ACC112 (cell line): Measurements from ENCODE around the gene QKI.

Experiments used
- H2AFZ ChIP-seq: fragments of 200-600 bp; sonication (generic); one replicate; pipeline ENCODE4 v1.6.0; 2017; ENCODE audit warnings: antibody characterized with exemption, low read length; ENCODE audit not compliant: unreplicated experiment
- H3K27ac ChIP-seq: fragments of 200-600 bp; sonication (generic); 2 replicates; pipeline ENCODE4 v1.5.1; 2014; ENCODE audit warnings: low read depth, mild to moderate bottlenecking, antibody characterized with exemption, low read length, moderate library complexity
- H3K27me3 ChIP-seq: fragments of 200-600 bp; sonication (generic); 2 replicates; pipeline ENCODE4 v1.6.1; 2014; ENCODE audit warnings: mild to moderate bottlenecking, antibody characterized with exemption, low read length, moderate library complexity, mixed read lengths; ENCODE audit not compliant: insufficient read depth
- H3K36me3 ChIP-seq: fragments of 200-600 bp; sonication (generic); 2 replicates; pipeline ENCODE4 v1.6.1; 2016; ENCODE audit warnings: mild to moderate bottlenecking, antibody characterized with exemption, low read length, moderate library complexity, mixed read lengths; ENCODE audit not compliant: insufficient read depth
- H3K4me1 ChIP-seq: fragments of 200-600 bp; sonication (generic); one replicate; pipeline ENCODE4 v1.6.1; 2016; ENCODE audit warnings: low read length, mixed read lengths; ENCODE audit not compliant: insufficient read depth, unreplicated experiment, control insufficient read depth
- H3K4me3 ChIP-seq: fragments of 200-600 bp; sonication (generic); 2 replicates; pipeline ENCODE4 v1.5.1; 2014; ENCODE audit warnings: mild to moderate bottlenecking, low read depth, low read length
- H3K79me2 ChIP-seq: fragments of 200-600 bp; sonication (generic); one replicate; pipeline ENCODE4 v1.6.0; 2016; ENCODE audit warnings: low read length; ENCODE audit not compliant: control insufficient read depth, unreplicated experiment, insufficient read depth

QKI gene

DNA sequence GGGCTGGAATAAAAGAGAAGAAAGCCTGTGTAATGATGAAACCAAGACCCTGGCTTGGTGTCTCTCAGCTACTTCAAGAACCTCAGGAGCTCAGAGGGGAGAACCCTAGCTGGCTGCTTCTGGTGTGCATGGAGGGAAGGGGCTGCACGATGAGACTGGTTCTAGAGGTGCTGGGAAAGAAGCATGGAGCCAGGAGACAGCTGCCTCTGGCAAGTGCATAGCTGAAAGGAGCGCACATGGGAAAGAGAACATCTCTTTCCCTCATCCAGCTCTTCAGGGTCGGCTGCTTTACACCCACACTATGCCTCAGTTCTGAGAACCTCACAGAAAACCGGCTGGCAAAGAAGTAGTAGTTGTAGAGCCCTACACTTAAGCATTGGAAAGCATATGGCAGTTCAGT, 139.5 kb downstream of the QKI start:
- Histone ChIP-seq H3K4me3 (no peak overlapping the region), H3K27me3 (no peaks in the 10 kb centered on the region), H3K27ac (no peak overlapping the region), H3K4me1 (no peaks in the 10 kb centered on the region), H3K36me3 (no peaks in the 10 kb centered on the region), H2AFZ (no peak overlapping the region), H3K79me2 (peaks cover 23% of the 10 kb centered on the region)

DNA sequence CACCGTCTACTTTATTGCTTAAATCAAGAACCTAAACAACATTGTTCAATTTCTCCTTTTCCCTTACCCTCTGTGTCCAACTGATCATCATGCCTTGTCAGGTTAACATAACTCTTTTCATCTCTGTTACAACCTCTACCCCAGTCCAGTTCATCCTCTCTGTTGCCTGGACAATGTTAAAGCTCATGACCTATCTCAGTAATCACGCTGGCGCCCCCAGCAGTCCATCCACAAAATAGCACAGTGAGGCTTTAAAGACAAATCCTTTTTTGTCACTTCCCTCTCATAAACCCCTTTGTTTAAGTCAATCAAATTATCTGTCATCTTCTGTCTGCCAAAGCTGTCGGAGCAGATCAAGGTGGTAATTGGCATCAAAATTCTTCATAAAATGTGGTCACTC, 140.1 kb downstream of the QKI start:
- H3K79me2 ChIP-seq: peaks cover 27% of the 10 kb centered on the region
- no peak overlapping the region for H2AFZ ChIP-seq
- H3K36me3 ChIP-seq: peaks cover 1% of the 10 kb centered on the region; the same call in 1 of the 2 replicates
- H3K27me3 ChIP-seq: no peaks in the 10 kb centered on the region
- no peak overlapping the region for H3K4me3 ChIP-seq
- H3K4me1 ChIP-seq: no peaks in the 10 kb centered on the region
- H3K27ac ChIP-seq: no peak overlapping the region

DNA sequence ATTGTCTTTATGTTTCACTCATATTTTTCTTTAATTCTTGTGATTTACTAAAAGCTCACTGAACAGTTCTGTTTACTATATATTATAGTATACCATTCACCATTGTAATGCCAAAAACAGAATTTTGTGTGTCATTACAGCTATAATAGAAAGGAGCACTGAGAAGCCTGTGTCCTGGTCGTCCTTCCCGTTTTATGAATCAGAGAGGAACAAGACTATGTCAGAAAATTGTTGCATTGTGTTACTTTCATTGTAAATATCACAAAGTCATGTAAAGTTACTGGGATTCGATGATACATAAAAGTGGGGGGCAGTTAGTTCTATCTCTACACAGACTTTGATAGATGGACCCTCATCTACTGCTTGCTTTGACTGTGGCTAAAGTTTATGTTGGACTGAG, 145.1 kb downstream of the QKI start:
- H2AFZ ChIP-seq: no peak overlapping the region
- no peak overlapping the region for H3K27ac ChIP-seq
- H3K4me1 ChIP-seq: no peaks in the 10 kb centered on the region
- peaks cover 28% of the 10 kb centered on the region for H3K79me2 ChIP-seq
- no peak overlapping the region for H3K4me3 ChIP-seq
- H3K36me3 ChIP-seq: peaks cover 8% of the 10 kb centered on the region
- H3K27me3 ChIP-seq: no peaks in the 10 kb centered on the region

DNA sequence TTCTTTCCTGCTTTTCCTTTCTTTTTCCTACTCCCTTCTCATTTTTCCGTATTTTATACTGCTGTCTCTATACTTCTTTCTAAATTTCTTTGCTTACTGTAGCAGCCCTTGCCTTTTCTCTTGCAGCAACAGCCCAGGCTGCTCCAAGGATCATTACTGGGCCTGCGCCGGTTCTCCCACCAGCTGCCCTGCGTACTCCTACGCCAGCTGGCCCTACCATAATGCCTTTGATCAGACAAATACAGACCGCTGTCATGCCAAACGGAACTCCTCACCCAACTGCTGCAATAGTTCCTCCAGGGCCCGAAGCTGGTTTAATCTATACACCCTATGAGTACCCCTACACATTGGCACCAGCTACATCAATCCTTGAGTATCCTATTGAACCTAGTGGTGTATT, 148.8 kb downstream of the QKI start:
- no peaks in the 10 kb centered on the region for H3K4me1 ChIP-seq
- no peak overlapping the region for H2AFZ ChIP-seq
- no peak overlapping the region for H3K4me3 ChIP-seq
- H3K36me3 ChIP-seq: peaks cover 17% of the 10 kb centered on the region
- peaks cover 24% of the 10 kb centered on the region for H3K79me2 ChIP-seq
- H3K27ac ChIP-seq: no peak overlapping the region
- H3K27me3 ChIP-seq: no peaks in the 10 kb centered on the region

DNA sequence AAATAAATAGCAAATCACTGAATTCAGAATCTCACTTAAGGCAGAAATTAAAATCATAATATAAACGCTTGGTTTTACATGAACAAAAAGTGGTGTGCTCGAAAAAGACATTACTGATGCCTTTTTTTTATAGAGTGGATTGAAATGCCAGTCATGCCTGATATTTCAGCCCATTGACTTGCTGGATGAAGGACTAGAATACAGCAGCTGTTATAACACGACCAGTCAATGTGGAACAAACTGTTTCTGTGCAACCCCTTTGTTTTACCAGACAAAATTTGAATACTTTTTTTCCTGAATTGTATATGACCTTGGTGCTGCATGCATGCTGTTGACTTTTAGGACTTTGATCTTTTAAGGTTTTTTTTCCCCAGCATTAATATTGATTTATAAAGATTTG, 150.0 kb downstream of the QKI start:
- Histone ChIP-seq H3K27ac (no peak overlapping the region), H3K36me3 (peaks cover 17% of the 10 kb centered on the region), H3K79me2 (peaks cover 15% of the 10 kb centered on the region), H3K4me1 (no peaks in the 10 kb centered on the region), H2AFZ (no peak overlapping the region), H3K4me3 (no peak overlapping the region), H3K27me3 (no peaks in the 10 kb centered on the region)

DNA sequence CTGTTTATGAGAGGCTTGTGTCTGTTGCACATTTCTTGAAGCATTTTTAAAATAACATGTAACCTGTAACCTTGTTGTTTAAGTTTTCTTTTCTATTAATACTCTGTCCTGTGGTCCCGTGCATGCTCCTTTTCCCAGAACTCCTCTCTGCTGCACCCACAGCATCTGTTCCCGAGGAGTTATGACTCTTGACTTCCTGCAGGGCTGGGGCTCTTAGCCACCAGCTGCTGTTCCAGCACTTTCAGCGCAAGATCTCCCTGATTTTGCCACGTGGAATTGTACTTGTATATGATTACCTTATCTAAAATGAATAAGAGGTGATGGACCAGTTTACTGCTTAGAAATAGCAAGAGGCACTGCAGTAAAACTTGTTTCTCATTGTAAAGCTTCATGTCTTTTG, 150.6 kb downstream of the QKI start:
- no peaks in the 10 kb centered on the region for H3K4me1 ChIP-seq
- H3K27ac ChIP-seq: no peak overlapping the region
- H3K79me2 ChIP-seq: peaks cover 9% of the 10 kb centered on the region
- H3K36me3 ChIP-seq: peaks cover 12% of the 10 kb centered on the region
- no peaks in the 10 kb centered on the region for H3K27me3 ChIP-seq
- no peak overlapping the region for H3K4me3 ChIP-seq
- H2AFZ ChIP-seq: no peak overlapping the region

DNA sequence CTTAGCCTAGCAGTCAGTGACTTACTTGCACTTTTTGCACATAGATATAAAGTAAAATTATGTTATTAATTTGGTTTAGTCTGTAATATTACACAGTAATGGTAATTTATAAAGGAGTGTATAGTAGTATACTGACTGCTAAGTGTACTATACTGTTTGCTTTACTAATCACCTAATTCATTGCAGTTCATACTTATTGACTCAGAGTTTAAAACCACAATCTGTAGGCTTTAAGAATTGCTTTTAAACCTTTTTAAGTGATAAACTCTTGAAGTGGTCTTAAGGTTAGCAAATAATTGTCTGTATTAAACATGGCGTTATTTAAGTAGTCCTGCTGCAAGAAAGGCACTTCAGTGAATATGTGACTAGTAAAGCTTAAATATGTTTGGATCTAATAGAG, 151.5 kb downstream of the QKI start:
- peaks cover 18% of the 10 kb centered on the region for H3K36me3 ChIP-seq

DNA sequence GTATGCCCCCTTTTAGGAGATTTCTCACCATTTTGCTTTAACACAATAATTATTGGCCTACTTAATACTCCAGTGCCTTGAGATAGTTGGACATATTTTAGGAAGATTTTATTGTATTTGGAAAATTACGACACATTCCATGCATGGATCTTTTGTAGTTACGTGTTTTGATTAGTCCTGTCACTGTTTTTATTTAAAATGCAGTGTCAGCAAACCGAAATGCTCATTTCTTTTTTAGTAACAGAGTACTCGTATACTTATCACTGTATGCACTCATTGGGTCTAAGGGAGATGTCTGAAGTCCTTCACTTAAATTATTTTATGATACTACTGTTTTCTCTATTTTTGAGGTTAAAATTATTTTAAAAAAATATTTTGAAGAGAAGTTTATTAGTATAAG, 153.8 kb downstream of the QKI start:
- H3K36me3 ChIP-seq: peaks cover 19% of the 10 kb centered on the region
- H3K4me1 ChIP-seq: no peaks in the 10 kb centered on the region
- H3K27me3 ChIP-seq: no peaks in the 10 kb centered on the region
- H2AFZ ChIP-seq: no peak overlapping the region
- no peak overlapping the region for H3K4me3 ChIP-seq
- no peak overlapping the region for H3K27ac ChIP-seq
- H3K79me2 ChIP-seq: no peaks in the 10 kb centered on the region

More for the DNA sequence above, 151.5 kb downstream of the QKI start:
- H3K79me2 ChIP-seq: peaks cover 2% of the 10 kb centered on the region
- no peaks in the 10 kb centered on the region for H3K4me1 ChIP-seq
- no peaks in the 10 kb centered on the region for H3K27me3 ChIP-seq
- H3K4me3 ChIP-seq: no peak overlapping the region
- H2AFZ ChIP-seq: no peak overlapping the region
- H3K27ac ChIP-seq: no peak overlapping the region

DNA sequence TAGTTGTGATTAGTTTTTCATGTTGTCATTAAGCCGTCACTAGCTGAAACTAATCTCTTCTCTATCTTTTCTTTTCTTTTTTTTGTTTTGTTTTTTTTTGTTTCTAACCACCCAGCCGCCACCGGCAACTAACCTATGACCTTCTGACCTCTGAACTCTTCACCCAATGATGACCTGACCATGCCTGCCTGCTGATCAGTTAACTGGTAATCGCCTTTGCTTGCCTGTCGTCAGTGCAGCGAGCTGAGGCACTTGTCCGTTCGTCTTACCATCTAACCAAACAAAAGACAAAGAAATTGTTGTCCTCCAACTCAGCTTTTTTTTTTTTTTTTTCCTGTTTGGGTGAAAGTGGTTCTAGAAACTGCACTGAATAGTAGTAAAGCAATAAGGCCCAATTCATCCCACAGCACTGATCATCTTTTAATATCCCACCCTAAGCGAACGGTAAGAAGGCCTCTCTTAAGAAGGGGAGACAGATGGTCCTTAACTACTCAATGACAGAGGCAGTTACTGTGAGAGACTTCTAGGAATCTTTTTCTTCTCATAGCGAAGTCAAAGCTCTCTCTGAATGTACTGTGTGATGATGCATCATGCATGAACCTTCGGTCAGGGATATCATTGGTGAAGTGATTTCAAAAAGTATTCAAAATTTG, 156.2 kb downstream of the QKI start:
- H2AFZ ChIP-seq: no peak overlapping the region
- peaks cover 13% of the 10 kb centered on the region for H3K36me3 ChIP-seq
- no peaks in the 10 kb centered on the region for H3K27me3 ChIP-seq
- no peaks in the 10 kb centered on the region for H3K4me1 ChIP-seq
- H3K27ac ChIP-seq: no peak overlapping the region
- H3K79me2 ChIP-seq: no peaks in the 10 kb centered on the region
- H3K4me3 ChIP-seq: no peak overlapping the region

DNA sequence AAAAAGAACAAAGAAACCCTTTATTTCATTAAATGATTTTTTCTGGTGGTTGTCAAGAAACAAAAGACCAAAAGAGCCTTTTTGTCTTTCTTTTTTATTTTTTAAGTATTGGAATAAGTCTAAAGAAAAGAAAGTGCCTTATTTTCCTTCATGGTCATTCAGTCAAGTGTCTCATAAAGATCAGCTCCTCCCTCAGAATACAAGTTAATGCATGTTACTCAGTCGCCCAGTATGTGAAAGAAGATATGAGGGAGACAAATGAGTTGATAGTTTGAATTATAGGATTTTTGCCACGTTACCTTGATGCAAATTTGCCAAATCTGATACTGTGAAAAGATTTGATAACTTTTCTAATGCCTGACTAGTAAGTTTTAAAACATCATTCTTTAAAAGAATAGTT, 157.2 kb downstream of the QKI start:
- H3K27me3 ChIP-seq: no peaks in the 10 kb centered on the region
- no peak overlapping the region for H3K27ac ChIP-seq
- H3K36me3 ChIP-seq: peaks cover 7% of the 10 kb centered on the region
- H3K79me2 ChIP-seq: no peaks in the 10 kb centered on the region
- no peak overlapping the region for H3K4me3 ChIP-seq
- H3K4me1 ChIP-seq: no peaks in the 10 kb centered on the region
- no peak overlapping the region for H2AFZ ChIP-seq

DNA sequence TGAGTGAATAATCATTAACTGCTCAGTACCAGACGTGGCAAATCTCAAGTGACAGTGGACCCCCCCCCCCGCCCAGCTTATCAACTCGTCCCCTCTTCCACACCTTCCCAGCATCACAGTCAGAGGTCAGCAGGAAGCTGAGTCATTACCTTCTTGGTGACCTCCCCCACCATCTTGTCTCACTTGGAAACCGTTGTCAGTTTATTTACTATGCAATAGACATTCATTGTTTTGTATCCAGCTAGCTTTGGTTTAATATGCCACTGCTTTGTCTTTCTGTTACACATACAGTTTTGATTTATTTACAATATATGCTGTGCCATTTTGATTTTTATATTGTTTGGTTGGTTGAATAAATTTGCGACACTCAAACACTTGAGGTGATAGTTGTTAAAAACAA, 158.1 kb downstream of the QKI start:
- H2AFZ ChIP-seq: no peak overlapping the region
- no peak overlapping the region for H3K27ac ChIP-seq
- H3K79me2 ChIP-seq: no peaks in the 10 kb centered on the region
- no peak overlapping the region for H3K4me3 ChIP-seq
- H3K27me3 ChIP-seq: no peaks in the 10 kb centered on the region
- peaks cover 7% of the 10 kb centered on the region for H3K36me3 ChIP-seq
- no peaks in the 10 kb centered on the region for H3K4me1 ChIP-seq
